Retina (tissue), 1 donor: ENCODE results near the gene DCTD.
A peak's percentile ranks its signal among the peaks of the same experiment; 100 is the strongest.

Source experiments
- DNase-seq: peaks from one replicate; pipeline ENCODE4 v3.0.0-alpha.2; 2016

Gene DCTD

GRCh38 chr4:182890202-182890601, 27.0 kb downstream of the DCTD start:
- DNase-seq, result no peak

GRCh38 chr4:182888891-182889290, 28.3 kb downstream of the DCTD start:
- DNase-seq, result no peak

- no peak for DNase-seq
Observed at GRCh38 chr4:182886768-182887167, 30.4 kb downstream of the DCTD start.

- no peak for DNase-seq
Observed at GRCh38 chr4:182886205-182886604, 31.0 kb downstream of the DCTD start.

DNA sequence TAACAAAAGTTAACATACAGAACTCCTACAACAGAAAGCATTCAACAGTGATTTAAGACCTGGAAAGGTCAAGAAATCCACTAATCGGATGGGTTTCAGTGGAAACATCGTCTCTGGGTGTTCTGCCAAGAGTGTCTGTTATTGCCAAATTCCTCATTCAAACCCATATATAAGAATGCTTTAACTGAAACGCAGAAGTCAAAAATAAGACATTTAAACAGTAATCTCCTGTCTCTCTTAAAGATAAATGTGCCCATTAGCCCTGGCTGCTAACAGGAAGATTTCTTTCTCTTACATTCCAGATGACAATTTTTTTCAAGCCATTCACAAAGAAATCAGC, 31.5 kb downstream of the DCTD start:
- DNase-seq, result no peak

- DNase-seq, result no peak
Observed at GRCh38 chr4:182885022-182885737, 32.0 kb downstream of the DCTD start.

DNA sequence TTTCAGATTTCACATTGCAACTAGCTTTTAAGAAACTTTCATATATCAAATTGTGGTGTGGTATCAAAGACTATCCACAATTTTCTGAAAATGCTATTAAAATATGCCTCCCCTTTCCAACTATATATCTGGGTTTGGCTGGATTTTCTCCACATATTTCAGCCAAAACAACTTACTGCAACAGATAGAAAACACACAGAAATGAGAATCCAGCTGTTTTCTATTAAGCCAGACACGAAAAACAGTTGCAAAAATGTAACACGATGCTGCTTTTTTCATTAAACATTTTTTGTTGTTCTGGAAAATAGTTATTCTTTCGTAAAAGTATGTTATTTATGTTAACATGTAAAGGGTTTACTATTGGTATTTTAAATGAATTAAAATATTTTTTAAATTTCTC, 33.1 kb downstream of the DCTD start:
- DNase-seq, result no peak

- DNase-seq, result no peak
Observed at GRCh38 chr4:182883351-182883750, 33.8 kb downstream of the DCTD start.

- peak; percentile 68 for DNase-seq
Observed at GRCh38 chr4:182881914-182882313, 35.3 kb downstream of the DCTD start.

- peak; percentile 76 for DNase-seq
Observed at GRCh38 chr4:182880387-182881356, 36.5 kb downstream of the DCTD start.

DNA sequence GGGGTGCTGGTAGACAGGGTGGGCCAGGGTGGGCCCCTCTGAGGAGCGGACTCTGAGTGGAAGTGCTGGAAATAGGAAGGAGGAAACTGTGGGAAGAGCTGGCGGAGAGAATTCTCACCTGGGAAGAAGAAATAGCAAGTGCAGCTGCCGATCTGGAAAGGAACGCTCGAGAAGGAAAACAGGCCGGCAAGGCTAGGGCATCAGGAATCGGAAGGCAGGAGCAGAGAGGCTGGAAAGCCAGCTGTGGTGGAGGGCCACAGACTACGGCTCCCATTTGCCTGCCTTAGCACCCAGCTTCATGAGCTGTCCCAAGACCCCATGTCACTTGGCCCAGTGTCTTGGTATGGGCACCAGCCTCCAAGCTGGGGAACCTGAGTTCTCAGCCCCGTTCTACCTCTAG, 37.3 kb downstream of the DCTD start:
- DNase-seq, result no peak

GRCh38 chr4:182878633-182879495, 38.3 kb downstream of the DCTD start:
- no peak for DNase-seq

GRCh38 chr4:182877326-182877883, 39.8 kb downstream of the DCTD start:
- DNase-seq, result no peak

- no peak for DNase-seq
Observed at GRCh38 chr4:182876427-182876826, 40.8 kb downstream of the DCTD start.

GRCh38 chr4:182875453-182876405, 41.5 kb downstream of the DCTD start:
- no peak for DNase-seq

- DNase-seq, result no peak
Observed at GRCh38 chr4:182874797-182875345, 42.3 kb downstream of the DCTD start.

DNA sequence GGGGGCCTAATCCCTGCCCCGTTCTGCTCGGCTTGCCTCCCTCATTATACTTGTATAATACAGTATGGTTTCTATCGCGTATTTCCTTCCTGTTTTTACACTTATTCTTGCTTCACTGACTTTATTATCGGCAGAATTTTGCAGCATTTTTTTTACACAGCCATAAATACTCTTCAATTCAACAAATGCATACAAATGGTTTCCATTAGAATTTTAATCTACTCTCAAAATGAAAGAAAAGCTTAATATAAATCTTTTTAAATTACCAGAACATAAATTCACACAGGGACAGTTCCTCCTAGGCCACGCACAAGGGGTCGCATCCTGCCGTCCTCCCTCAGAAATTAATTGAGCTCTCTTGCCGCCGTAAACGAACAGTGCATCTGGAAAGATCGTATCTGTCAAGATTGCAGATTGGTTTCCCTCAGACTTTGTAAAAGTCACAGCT, 42.9 kb downstream of the DCTD start:
- no peak for DNase-seq

DNA sequence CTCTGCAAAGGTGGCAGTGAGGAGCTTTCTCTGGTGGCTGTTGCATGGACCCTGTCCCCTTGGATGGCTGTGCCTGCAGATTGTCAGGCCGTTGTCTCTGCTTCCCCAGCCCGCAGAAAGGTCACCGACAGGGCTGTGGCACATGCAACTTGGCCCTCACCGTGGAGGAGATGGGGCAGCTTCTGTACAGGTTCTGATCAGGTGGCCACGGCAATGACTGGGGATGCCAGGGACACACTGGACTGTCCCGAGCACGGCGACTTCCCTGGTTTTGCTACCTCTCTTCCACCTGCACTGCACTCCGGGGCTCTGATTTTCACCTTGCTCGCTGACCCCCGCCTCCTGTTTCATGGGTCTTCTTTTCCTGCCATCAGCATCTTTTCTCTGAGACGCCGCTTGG, 43.5 kb downstream of the DCTD start:
- no peak for DNase-seq

DNA sequence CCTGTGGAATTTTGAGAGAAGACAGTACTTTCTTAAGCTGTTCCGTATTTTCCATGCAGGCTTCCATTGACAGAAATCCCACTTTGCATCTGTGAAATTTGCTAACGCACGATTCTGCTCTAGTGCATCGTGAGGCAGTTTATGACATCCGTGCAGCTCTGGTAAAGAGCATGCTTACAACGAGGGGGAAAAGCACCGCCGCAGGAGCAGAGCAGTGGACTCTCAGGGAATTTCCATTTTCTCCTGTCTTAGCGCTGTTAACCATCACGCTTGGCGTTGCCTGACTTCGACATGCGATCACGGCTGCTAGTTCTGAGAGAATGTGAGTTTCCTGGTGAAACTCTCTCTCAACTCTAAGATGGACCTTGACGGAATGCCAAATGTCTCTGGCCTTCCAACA, 43.9 kb downstream of the DCTD start:
- DNase-seq, result no peak

GRCh38 chr4:182872886-182873285, 44.3 kb downstream of the DCTD start:
- DNase-seq, result no peak

GRCh38 chr4:182871616-182872015, 45.6 kb downstream of the DCTD start:
- no peak for DNase-seq
